Stimulated activated CD4-positive, alpha-beta T cell treated with anti-CD3 and anti-CD28 coated beads, Interleukin-12 subunit alpha, Interleukin-12 subunit beta, amount 100 ng/mL, for 48 hours (primary cell): ENCODE measurements around the gene GRIN3B.
"Not testable (repeated sequence)": the region's sequence is repeated elsewhere in the genome, so short reads cannot be mapped to it uniquely, and the experiment has no call there.

Source experiments
- DNase-seq, 3 donors: peaks; one replicate each; pipeline ENCODE4 v3.0.0-alpha.2; 2020; ENCODE audit warnings: low read depth in 2 of 3, low spot score in 1 of 3

Gene GRIN3B

DNA sequence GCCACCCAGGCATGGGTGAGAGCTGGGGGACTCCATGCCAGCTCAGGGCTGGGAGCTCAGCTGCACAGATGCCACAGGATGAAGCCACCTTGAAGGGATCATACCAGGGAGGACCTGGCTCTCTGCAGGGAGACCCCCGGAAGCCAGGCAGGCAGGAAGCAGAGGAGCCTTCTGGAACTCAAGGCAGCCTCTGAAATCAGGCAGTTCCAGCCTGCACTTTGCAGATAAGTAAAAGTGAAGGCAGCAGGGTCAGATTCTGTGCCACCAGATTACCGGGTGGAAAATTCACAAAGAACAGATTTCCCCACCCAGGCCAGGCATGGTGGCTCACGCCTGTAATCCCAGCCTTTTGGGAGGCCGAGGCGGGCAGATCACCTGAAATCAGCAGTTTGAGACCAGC is 18.2 kb downstream of the GRIN3B start:
- no peak for DNase-seq

- DNase-seq, result no peak
These were observed 18.9 kb downstream of the GRIN3B start for GRCh38 chr19:1018932-1019615.

GRCh38 chr19:1019616-1019961 is 19.4 kb downstream of the GRIN3B start:
- DNase-seq, result no peak

DNA sequence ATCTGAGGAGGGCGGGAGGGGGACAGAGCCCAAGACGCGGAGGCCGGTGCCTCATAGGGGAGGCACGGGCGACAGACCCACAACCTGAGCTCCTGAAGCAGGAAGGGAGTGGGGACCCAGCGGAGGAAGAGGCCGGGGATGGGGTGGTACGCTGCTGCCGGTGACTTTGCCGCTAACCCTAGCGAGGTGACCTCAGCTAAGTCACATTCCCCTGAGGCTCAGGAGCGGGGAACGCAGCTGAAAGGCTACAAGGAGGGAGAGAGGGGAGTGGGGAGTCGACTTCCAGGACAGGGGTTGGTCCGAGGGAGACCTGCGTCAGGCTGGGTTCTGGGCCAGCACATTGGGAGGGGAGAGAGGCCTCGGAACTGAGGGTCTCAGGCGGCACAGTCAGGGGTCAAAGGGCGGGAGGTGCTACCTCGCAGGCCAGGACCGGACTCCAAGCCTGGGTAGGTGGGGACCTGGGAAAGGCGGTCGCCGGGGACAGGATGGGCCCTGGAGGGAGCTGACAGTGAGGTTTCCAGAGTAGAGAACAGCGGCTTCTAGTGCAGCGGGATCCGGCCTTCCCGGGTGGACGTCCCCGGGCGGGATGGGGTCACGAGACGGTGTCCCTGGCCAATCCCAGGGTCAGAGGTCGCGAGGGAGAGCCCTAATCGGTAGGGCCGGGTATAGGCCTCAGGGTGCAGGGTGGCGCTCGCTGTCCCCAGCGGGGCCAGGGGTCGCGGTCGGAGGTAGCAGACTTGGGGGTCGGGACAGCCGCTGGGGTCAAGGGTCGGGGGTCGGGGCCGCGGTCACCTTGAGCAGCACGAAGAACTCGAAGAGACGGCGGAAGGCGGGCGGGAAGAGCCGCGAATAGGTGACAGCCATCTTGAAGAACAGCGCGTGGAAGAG is 20.0 kb downstream of the GRIN3B start:
- DNase-seq, result no peak

GRCh38 chr19:1020868-1021425 is 20.7 kb downstream of the GRIN3B start, which contains the start of gene TMEM259:
Gene TMEM259, minus strand, starts transcription at chr19:1021123. Its CDS starts 127 bp downstream, at chr19:1020996.
- DNase-seq, result peak; percentile 93 to 96 (median 96)

- DNase-seq, result not testable (repeated sequence)
These were observed 23.6 kb downstream of the GRIN3B start for GRCh38 chr19:1023883-1024188.

DNA sequence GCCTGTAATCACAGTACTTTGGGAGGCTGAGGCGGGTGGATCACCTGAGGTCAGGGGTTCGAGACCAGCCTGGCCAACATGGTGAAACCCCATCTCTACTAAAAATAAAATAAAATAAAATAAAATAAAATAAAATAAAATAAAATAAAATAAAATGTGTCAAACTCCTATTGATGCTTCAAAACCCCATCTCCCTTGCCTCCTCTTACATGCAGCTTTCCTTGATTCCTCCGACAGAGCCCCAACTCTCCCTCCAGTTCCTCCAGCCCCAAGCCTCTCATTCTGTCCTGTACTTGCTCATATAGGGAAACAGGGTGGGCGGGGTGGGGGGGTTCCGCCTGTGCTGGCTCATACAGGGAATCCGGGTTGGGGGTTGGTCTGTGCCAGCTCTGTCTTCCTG is 24.9 kb downstream of the GRIN3B start:
- not testable (repeated sequence) for DNase-seq

DNA sequence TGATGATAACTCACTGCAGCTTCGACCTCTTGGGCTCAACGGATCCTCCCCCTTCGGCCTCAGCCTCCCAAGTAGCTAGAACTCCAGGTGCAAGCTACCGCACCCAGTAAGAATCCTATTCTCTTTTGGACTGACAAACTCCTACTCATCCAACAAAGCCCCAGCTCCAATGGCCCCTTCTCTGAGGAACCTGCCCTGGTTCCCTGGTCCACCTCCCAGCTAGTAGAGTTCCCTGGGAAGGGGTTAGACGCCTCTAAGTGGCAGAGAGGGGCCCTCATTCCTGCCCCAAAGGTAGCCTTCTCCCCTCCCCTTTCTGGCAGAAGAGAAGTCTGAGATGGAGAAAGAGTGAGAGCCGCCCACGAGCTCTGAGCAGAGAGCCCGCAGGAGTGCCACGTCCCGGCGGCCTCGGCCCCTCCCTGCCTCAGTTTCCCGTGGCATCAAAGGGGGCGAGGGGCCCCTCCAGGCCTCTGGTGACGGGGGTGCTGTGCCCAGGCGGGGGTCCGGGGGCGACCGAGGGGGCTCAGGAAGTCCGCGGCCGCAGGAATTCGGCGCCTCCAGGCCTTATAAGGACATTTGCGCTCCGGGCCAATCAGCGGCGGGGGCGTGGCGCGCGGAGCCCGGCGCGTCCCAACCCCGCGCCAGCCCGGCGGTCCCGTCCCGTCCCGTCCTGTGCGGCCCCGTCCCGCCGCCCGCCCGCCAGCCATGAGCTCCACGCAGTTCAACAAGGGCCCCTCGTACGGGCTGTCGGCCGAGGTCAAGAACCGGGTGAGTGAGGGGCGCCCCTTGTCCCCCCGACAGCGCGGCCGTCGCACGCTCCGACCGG is 26.0 kb downstream of the GRIN3B start, which contains the start of gene CNN2:
CNN2 (plus strand) TSS at position 649 of the 823 bp plus-strand sequence; CDS start at position 703, 54 bp downstream.
- DNase-seq, result peak in 2 of 3 donors; percentile 39 to 68

GRCh38 chr19:1026783-1027649 is 26.8 kb downstream of the GRIN3B start:
- DNase-seq, result no peak

DNA sequence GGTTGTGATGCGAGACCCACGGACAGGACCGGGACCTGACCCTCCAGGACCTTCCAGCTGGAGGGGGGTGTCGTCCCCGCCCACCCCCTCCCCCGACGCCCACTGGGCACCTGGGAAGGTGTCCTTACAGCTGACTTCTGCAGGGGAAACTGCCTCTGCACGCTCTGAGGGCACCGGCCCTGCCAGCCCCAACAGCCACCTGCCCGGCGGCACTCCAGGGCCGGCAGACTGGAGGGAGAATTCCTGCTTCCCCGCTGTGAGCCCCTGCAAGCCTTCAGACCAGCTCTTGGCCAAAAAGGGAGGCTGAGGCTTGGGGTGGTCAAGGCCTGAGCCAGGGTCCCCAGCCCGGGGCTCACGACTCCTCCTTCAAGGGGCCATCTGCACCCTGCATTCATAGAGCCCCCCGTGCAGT is 27.4 kb downstream of the GRIN3B start:
- DNase-seq, result no peak

DNA sequence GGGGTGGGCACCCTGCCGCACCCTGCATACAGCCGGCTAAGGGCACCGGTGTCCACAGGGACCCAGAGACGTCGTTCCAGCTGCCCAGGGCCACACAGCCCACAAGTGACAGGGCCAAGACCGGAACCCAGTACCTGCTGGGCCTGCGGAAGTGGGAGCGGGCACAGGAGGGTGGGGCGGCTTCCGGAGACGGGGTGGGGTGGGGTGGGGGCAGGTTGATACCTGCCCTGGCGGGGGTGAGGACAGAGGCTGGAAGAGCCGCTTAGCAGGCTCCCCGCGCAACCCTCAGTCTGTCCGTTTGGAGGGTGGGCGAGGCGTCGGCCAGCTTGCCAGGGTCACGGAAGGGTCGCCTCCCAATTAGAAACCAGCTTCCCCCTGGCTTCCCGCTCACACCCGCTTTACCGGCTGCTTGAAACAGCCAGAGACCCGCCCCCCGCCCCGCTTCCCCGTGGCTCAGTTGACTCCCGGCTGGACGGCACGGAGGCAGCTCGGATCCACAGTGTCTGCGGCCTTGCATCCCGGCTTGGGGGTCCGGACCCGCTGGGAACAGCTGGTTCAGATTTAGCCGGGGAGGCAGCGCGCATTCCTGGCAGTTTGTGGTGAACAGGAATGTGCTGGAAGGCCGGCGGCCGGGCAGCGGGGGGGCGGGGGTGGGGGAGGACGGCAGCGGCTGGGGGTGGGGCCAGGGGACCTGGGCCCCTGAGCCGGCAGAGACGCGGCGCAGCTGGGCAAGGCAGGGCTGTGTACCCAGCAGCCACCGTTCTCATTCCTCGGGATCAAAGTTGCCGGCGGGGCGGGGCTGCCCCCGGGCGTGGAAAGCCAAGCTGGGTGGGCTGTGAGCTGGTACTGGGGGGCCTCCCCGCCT is 28.1 kb downstream of the GRIN3B start:
- no peak for DNase-seq

DNA sequence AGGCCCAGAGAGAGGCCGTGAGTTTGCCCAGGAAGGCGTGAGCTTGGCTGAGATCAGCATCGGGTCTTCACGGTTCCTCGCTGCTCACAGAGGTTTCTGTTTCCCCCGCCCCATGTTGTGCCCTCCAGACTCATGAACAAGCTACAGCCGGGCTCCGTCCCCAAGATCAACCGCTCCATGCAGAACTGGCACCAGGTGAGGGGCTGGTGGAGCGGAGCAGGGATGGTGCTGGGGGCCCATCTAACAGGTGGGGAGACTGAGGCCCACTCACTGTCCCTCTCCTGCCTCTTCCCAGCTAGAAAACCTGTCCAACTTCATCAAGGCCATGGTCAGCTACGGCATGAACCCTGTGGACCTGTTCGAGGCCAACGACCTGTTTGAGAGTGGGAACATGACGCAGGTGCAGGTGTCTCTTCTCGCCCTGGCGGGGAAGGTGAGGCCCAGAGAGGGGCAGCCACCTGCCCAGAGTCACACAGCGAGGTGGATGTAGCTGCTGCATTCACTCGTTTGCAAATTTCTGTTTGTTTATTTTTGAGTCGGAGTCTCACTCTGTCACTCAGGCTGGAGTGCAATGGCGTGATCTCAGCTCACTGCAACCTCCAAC is 32.1 kb downstream of the GRIN3B start:
- DNase-seq, result no peak

GRCh38 chr19:1035998-1036621 is 35.9 kb downstream of the GRIN3B start:
- DNase-seq, result no peak

DNA sequence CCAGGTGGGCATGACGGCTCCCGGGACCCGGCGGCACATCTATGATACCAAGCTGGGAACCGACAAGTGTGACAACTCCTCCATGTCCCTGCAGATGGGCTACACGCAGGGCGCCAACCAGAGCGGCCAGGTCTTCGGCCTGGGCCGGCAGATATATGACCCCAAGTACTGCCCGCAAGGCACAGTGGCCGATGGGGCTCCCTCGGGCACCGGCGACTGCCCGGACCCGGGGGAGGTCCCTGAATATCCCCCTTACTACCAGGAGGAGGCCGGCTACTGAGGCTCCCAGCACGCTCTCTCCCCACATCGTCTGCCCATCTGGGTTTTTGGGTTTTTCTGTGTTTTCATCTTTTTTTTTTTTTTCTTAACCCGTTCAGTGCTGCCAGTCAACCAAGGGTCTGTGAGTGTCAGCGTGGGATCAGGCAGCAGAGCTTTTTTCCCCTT is 37.4 kb downstream of the GRIN3B start:
- no peak for DNase-seq

DNA sequence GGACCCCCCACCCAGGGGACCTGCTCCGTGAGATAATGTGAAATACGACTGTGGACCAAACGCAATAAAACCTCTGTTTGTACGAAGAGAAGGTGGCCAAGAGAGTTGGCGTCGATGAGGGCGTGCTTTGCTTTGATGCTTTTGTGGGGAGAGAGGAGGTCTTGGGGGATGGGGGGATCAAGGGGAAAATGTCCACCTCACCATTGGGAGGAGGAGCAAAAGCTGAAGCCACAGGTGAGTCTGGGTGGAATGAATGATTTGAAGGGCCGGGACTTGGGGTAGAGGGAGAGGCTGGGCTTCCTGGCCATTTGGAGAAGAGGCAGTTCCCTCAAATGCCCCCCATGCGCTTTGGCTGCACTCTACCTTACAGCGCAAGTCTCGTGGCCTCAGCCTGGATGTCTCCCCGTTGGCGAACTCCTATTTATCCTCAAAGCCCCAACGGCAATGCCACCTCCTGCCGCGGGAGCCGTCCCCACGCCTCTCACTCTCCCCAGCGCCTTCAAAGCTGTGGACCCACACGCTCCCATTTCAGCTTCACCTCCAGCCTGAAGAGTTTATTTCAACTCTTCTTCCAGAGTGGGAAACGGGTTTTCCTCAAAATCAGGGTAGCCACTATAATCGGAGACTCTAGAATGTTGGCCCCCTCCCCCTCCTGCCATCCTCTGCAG is 38.9 kb downstream of the GRIN3B start:
- no peak for DNase-seq

- peak; percentile 99 to 100 (median 99) for DNase-seq
These were observed 39.6 kb downstream of the GRIN3B start, which contains the start of gene ABCA7 for GRCh38 chr19:1039646-1040475. Gene ABCA7, plus strand, starts transcription at chr19:1040107. Its CDS starts 1,255 bp downstream, at chr19:1041362.
